ENCODE results near the gene LAMB1.

DNA sequence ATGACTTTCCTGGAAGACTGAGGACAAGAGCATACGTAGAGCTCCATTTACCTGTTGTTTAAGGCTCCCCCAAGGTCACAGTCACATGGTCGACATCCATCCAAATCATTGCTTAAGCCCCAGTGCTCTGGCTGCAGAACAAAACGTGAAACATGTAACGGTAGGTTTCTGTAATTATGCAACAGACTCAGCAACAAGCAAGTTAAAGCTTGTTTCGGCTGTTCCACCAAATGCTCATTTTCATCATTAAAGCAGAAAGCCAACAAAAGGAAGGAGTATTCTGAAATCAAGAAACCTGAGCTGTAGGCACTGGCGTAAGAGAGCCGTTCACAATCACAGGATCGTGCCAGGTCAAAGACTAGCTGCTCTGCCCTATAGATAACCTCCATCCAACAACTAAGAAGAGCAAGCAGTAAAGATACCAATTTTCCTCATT, 30.0 kb downstream of the LAMB1 start:
- no peak for TF ChIP-seq EP300 (conservative IDR thresholded peaks at IDR 0.05; ENCODE audit: poor library complexity, severe bottlenecking)
- TF ChIP-seq, protein P1, sequence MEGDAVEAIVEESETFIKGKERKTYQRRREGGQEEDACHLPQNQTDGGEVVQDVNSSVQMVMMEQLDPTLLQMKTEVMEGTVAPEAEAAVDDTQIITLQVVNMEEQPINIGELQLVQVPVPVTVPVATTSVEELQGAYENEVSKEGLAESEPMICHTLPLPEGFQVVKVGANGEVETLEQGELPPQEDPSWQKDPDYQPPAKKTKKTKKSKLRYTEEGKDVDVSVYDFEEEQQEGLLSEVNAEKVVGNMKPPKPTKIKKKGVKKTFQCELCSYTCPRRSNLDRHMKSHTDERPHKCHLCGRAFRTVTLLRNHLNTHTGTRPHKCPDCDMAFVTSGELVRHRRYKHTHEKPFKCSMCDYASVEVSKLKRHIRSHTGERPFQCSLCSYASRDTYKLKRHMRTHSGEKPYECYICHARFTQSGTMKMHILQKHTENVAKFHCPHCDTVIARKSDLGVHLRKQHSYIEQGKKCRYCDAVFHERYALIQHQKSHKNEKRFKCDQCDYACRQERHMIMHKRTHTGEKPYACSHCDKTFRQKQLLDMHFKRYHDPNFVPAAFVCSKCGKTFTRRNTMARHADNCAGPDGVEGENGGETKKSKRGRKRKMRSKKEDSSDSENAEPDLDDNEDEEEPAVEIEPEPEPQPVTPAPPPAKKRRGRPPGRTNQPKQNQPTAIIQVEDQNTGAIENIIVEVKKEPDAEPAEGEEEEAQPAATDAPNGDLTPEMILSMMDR (IDR thresholded peaks at IDR 0.05; ENCODE audit: poor library complexity, severe bottlenecking), result no peak

Measured in neural cell (in vitro differentiated cells).